Chondrocyte (in vitro differentiated cells): ENCODE data around the gene GNL2. TPM values are rescaled to one million over a fixed set of nuclear protein-coding genes. Genes with fewer than 3 reads are reported as not detected.

ENCODE experiments used
- DNase-seq: peaks from one replicate; pipeline ENCODE4 v3.0.0; 2021; ENCODE audit warnings: mixed read lengths, low spot score
- H3K27ac Mint-ChIP-seq: one replicate; pipeline ENCODE4 v1.8.0; 2021; ENCODE audit warnings: mild to moderate bottlenecking, moderate library complexity, mixed read lengths; ENCODE audit not compliant: unreplicated experiment
- H3K27me3 Mint-ChIP-seq: 2 replicates; pipeline ENCODE4 v1.8.0; 2021; ENCODE audit warnings: low read depth, mixed read lengths
- H3K36me3 Mint-ChIP-seq: 2 replicates; pipeline ENCODE4 v1.8.0; 2021; ENCODE audit warnings: low read depth, mixed read lengths
- H3K4me1 Mint-ChIP-seq: 2 replicates; pipeline ENCODE4 v1.8.0; 2021; ENCODE audit warnings: low read depth, mild to moderate bottlenecking, mixed read lengths
- H3K4me3 Mint-ChIP-seq: one replicate; pipeline ENCODE4 v1.8.0; 2021; ENCODE audit warnings: mild to moderate bottlenecking, moderate library complexity, mixed read lengths; ENCODE audit not compliant: unreplicated experiment
- H3K9me3 Mint-ChIP-seq: 2 replicates; pipeline ENCODE4 v1.8.0; 2021; ENCODE audit warnings: low read depth, mixed read lengths
- total RNA-seq: library from RNA; stranded (reverse); gene quantifications from 3 replicates; pipeline ENCODE4 v1.2.1, GENCODE V29; 2021
- TF ChIP-seq, protein P1 (sequence below): fragments of 200-600 bp; sonication (generic); IDR thresholded peaks from 2 replicates; pipeline ENCODE4 v1.5.0; 2021; ENCODE audit warnings: antibody characterized with exemption, mild to moderate bottlenecking, moderate library complexity

The GNL2 gene
- total RNA-seq, 1 donor from 2014 or later = 47.6 TPM

DNA sequence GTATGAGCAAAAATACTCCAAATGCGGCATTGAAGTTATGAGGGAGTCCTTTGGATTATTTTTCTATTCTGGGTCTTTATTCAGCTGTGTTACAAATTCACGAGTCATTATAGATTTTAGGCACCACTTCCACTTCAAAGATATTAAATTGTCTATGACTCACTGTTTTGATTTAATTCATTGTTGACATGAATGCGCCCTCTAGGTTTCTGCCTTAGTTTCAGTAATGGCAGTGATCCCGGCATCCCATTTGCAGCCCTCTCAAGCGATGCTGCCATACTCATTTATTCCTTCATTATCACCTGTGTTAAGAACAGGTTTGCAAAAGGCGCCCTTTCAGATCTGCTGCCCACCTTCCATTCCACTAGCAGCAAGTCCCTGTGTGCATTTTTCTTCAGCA lies 25.0 kb upstream of the GNL2 start:
- no peak for DNase-seq
- no peaks in the 10 kb centered on the region for H3K36me3 Mint-ChIP-seq
- H3K9me3 Mint-ChIP-seq = no peaks in the 10 kb centered on the region
- no peak overlapping the region for H3K27ac Mint-ChIP-seq
- H3K4me3 Mint-ChIP-seq = no peak overlapping the region
- no peaks in the 10 kb centered on the region for H3K4me1 Mint-ChIP-seq
- H3K27me3 Mint-ChIP-seq = peaks cover 51% of the 10 kb centered on the region
- TF ChIP-seq, protein P1, sequence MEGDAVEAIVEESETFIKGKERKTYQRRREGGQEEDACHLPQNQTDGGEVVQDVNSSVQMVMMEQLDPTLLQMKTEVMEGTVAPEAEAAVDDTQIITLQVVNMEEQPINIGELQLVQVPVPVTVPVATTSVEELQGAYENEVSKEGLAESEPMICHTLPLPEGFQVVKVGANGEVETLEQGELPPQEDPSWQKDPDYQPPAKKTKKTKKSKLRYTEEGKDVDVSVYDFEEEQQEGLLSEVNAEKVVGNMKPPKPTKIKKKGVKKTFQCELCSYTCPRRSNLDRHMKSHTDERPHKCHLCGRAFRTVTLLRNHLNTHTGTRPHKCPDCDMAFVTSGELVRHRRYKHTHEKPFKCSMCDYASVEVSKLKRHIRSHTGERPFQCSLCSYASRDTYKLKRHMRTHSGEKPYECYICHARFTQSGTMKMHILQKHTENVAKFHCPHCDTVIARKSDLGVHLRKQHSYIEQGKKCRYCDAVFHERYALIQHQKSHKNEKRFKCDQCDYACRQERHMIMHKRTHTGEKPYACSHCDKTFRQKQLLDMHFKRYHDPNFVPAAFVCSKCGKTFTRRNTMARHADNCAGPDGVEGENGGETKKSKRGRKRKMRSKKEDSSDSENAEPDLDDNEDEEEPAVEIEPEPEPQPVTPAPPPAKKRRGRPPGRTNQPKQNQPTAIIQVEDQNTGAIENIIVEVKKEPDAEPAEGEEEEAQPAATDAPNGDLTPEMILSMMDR = no peak

DNA sequence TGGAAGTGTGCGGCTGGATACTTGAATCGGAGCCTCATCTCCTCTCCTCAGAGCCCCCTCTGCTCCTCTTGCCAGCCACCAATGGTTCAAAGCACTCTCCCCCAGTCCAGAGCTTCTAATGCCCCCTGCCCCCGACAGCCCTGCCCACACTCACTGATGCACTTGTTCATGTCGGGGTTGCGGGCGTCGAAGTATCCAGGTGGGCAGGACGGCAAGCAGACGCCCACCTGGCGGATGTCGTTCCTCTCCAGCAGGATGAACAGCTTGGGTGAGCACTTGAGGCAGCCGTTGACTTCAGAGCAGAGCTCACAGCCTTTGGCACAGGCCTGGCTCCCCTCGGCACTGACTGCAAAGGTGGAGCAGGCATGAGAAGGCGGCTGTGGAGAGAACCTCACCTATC lies 20.6 kb upstream of the GNL2 start:
- Mint-ChIP-seq H3K27me3 (peaks cover 68% of the 10 kb centered on the region), H3K4me3 (no peak overlapping the region)

DNA sequence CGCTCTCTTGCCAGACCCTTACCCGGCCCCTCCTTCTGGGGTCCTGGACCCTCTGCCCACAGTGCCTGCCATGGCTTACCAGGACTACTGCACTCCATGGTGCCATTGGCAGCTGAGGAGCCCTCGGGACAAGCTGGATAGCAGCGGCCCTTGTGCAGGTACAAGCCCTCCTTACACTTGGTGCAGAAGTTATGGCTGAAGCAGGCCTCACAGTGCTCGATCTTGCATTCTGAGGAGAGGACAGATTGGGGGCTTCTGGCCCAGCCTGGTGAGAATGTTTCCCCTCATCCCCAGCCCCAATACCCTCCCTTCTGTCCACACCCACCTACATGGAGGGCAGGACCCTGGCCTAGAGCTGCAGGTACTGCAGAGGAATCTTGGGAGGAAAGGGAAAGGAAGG lies 18.4 kb upstream of the GNL2 start:
- Mint-ChIP-seq H3K9me3 (no peaks in the 10 kb centered on the region), H3K4me3 (no peak overlapping the region), H3K27ac (no peak overlapping the region), H3K4me1 (no peaks in the 10 kb centered on the region), H3K27me3 (peaks cover 65% of the 10 kb centered on the region), H3K36me3 (no peaks in the 10 kb centered on the region)
- no peak for DNase-seq
- TF ChIP-seq, protein P1 = no peak

More for the DNA sequence above, 20.6 kb upstream of the GNL2 start:
- H3K36me3 Mint-ChIP-seq = no peaks in the 10 kb centered on the region
- TF ChIP-seq, protein P1 = no peak
- no peaks in the 10 kb centered on the region for H3K4me1 Mint-ChIP-seq
- no peak for DNase-seq
- no peak overlapping the region for H3K27ac Mint-ChIP-seq
- no peaks in the 10 kb centered on the region for H3K9me3 Mint-ChIP-seq

DNA sequence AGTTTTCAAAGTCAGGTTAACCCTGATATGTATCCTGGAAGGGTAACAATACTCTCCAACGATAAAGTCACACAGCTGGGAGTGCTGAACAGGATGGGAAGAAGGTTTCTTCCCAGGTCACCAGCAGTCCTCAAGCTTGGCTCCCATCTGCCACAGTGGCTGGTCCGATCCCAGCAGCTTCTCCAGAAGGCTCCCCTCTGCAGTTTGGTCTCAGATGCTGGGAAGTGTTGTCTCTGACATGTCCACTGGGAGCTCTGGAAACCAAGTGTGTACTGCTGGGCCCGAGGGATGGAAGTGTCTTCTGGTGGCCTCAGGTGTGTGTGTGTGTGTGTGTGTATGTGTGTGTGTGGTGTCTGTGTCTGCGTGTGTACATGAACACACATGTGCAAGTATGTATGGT lies 16.4 kb upstream of the GNL2 start:
- TF ChIP-seq, protein P1 = no peak
- Mint-ChIP-seq H3K27me3 (peaks cover 49% of the 10 kb centered on the region), H3K9me3 (no peaks in the 10 kb centered on the region), H3K4me1 (no peaks in the 10 kb centered on the region), H3K27ac (no peak overlapping the region), H3K36me3 (no peaks in the 10 kb centered on the region), H3K4me3 (no peak overlapping the region)
- DNase-seq = no peak

DNA sequence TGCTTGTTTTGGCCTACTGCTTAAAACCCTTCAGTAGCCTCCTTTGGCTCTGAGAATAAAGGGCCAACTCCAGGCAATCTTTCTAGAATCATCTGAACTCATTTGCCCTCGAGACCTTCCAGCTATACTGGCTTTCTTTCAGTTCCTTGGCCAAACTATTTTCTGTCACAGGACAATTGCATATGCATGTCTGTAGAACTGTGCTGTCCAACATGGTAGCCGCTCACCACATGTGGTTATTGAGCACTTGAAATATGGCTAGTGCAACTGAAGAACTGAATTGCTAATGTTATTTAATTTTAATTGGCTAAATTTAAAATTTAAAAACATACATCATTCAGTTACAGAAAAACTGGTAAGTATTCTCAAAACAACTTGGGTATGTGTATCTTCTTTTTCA lies 14.3 kb upstream of the GNL2 start:
- Mint-ChIP-seq H3K27ac (no peak overlapping the region), H3K4me3 (no peak overlapping the region), H3K9me3 (no peaks in the 10 kb centered on the region), H3K27me3 (peaks cover 33% of the 10 kb centered on the region), H3K36me3 (no peaks in the 10 kb centered on the region), H3K4me1 (no peaks in the 10 kb centered on the region)
- TF ChIP-seq, protein P1 = no peak
- DNase-seq = no peak
